Endometrial microvascular endothelial cells (primary cell): ENCODE data around the gene ARL6IP4. TPM values are rescaled to one million over a fixed set of nuclear protein-coding genes. Genes with fewer than 3 reads are reported as not detected.

Source experiments
- in situ Hi-C: cut with HindIII; loops from 2 replicates; pipeline ENCODE4 v1.10.0; 2017; ENCODE audit warnings: low sequenced_read_pairs, low pct_unique_long_range_greater_than_20kb; ENCODE audit errors: inconsistent ontology term
- total RNA-seq: library from RNA; depleted of rRNA; stranded (reverse); fragments of >200 nt; gene quantifications from one replicate; pipeline ENCODE4 v1.2.3, GENCODE V29; 2015; ENCODE audit errors: inconsistent ontology term

ARL6IP4 gene
- total RNA-seq, 1 donor from 2014 or later = 258 TPM

GRCh38 chr12:122955156-122955555 lies 25.3 kb upstream of the ARL6IP4 start:
- in situ Hi-C loops = no loop called here

DNA sequence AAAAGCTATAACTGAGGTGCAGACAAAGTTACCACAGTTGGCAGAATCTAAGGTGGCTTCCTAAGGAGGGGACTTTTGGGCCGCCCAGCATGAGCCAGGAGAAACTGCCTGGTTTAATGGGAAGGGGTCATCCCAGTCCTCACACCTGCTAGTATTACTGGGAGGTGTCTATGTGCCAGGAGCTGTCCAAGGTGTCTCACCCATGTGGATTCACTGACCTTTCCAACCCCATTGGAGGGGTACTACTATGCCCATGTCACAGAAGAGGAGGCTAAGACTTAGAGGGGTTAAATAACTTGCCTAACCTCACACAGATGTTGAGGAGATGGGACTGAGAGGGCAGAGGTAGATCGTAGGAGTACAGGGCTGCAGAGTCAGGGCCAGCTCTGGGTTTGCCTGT lies 24.4 kb upstream of the ARL6IP4 start:
- in situ Hi-C loops = no loop called here

DNA sequence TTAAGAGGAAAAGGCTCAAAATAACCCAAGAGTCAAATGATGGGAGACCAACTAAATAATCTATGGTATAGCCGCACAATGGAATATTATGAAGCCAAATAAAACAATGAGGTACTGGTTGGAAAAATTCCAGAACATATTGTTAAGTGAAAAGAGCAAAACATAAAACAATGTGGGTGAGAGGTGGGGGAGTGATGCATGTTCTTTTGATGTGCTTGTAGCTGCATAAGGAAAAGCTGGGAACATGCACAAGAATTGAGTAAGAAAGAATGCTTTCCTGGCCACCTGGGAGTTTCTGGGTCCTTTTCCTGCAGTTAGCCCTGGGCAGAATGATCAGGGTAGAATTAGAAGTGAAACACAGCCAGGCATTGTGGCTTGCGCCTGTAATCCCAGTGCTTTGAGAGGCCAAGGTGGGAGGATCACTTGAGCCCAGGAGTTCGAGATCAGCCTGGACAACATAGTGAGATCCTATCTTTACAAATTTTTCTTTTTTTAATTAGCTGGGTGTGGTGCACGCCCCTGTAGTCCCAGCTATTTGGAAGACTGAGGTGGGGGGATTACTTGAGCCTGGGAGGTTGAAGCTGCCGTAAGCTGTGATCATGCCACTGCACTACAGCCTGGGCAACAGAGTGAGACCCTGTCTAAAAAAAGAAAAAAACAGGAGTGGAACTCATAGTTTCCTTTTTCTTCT lies 22.1 kb upstream of the ARL6IP4 start:
- in situ Hi-C loops = no loop called here

- in situ Hi-C loops = no loop called here
These were observed 20.8 kb upstream of the ARL6IP4 start for GRCh38 chr12:122959566-122960192.

DNA sequence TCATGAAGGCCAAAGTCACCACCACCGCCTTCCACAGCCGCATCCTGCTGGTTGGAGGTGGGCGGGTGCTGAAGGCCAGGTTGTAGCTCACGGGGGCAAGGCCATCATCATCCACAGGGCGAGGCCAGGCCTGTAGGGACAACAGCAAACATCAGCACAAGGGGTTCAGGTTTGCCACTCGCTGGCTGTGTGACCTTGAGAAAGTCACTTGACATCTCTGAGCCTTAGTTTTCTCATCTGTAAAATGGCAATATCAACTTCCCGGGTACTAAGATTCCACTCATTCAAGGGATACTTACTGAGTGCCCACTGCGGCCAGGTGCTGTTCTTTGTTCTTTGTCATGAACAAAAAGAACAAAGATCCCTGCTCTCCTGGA lies 20.3 kb upstream of the ARL6IP4 start:
- in situ Hi-C loops = no loop called here

DNA sequence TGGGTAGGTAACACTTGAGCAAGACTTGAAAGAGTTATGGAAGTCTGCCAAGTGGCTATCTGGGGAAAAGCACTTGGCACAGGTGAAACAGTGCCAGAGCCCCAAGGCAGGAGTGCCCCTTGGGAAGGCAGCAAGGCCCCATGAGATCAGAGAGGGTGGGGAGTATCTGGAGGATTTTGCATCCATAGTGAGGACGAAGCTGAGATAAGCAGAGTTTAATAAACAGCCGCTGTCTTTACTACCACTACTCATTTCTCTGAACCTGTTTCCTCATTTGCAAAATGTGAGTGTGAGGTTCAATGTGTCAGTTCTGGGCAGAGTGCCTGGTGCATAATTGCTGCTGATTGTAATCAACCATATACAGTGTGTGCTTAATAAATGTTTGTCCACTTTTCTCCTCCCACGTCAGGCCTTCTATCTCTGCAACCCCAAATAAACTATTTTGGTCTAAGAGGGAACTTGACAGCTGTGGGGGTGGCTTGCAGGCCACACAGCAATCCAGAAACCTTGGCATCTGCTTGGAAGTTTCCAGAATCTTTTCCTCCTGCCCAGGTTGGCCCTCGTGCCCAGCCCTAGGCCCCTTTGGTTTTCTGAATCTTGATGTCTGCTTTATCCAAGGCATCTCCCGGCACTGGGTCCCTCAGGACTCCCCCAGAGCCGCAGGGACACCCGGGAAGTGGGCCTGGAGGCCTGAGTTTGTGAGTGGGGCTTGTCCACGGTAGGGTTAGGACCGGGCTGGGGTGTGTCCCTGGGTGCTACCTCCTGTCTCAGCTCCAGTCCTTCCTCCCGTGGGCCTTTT lies 18.8 kb upstream of the ARL6IP4 start:
- in situ Hi-C loops = no loop called here

- in situ Hi-C loops = no loop called here
These were observed 16.6 kb upstream of the ARL6IP4 start for GRCh38 chr12:122963941-122964265.

DNA sequence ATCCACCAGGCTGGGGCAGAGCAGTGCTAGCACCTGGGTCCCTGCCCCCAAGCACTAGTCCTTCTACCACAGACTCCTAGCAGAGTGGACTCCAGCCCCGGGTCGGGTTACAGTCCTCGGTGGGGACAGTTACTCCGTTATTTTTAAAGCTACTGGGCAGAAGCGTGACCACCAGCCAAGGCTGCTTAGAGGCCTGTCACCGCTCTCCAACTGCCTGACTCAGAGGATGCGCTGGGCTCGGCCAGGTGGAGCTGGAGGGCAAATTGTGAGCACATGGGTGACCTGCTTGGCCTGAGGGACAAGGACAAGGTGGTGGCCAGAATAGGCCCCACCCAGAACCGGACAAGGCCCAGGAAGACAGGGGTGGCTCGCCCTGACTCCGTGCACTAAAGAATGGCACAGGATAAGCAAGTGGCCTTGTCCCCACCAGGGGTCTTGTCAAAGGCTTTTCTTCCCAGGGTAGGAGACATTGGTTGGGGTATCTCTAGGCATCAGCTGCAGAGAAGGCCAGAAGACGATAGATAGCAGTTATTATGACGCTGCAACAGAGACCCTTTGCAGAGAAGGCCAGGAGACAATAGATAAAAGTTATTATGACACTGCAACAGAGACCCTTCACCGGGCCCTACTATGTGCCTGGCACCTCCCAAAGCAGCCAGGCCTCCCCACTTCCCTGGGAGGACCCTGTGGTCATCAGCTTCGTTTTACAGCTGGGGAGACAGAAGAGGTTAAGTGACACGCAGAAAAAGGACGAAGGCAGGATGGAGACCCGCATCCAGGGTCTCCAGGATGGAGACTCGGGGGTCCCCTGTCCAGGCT lies 15.8 kb upstream of the ARL6IP4 start:
- in situ Hi-C loops = no loop called here

GRCh38 chr12:122965321-122965751 lies 15.1 kb upstream of the ARL6IP4 start:
- in situ Hi-C loops = no loop called here

- in situ Hi-C loops = no loop called here
These were observed 14.4 kb upstream of the ARL6IP4 start, which contains the start of gene ABCB9 for GRCh38 chr12:122965851-122966742. Gene ABCB9, minus strand, starts transcription at chr12:122966463. Its CDS starts 6,228 bp downstream, at chr12:122960235.

GRCh38 chr12:122966743-122967550 lies 13.5 kb upstream of the ARL6IP4 start:
- in situ Hi-C loops = no loop called here

DNA sequence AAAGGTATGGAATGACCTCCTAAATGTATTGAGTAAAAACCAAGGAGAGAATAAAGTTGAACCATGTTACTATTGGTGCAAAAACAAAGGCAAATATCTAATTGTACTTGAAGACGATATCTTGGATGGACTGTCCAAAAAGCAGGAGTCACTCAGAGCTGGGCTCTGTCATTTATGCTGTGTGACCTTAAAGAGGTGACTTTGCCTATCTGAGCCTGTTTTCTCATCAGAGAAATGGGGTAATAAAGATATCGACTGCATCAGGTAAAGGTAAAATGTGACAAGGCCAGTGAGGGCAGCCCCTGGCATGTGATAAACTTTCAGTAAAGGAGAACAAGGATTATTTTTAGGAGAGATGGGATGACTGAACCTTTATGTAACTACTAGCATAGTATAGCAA lies 12.4 kb upstream of the ARL6IP4 start:
- in situ Hi-C loops = no loop called here

GRCh38 chr12:122969676-122970075 lies 10.8 kb upstream of the ARL6IP4 start:
- in situ Hi-C loops = no loop called here

- in situ Hi-C loops = no loop called here
These were observed 6.1 kb upstream of the ARL6IP4 start for GRCh38 chr12:122974274-122974891.

GRCh38 chr12:122974892-122975789 lies 5.3 kb upstream of the ARL6IP4 start, which contains the start of gene OGFOD2:
Gene OGFOD2, plus strand, starts transcription at chr12:122975244. Its CDS starts 8 bp downstream, at chr12:122975252.
- in situ Hi-C loops = no loop called here
